Left lobe of liver (tissue), 2 donors: ENCODE measurements around the gene RIPOR2. TPM values are rescaled to one million over a fixed set of nuclear protein-coding genes. Genes with fewer than 3 reads are reported as not detected.
"Not testable (repeated sequence)": the region's sequence is repeated elsewhere in the genome, so short reads cannot be mapped to it uniquely, and the experiment has no call there.

Experiments used
- ATAC-seq: fragments of 200-7000 bp; cut with Tn5 transposase; one replicate; pipeline ENCODE4 v1.9.1; 2020; ENCODE audit warnings: mild to moderate bottlenecking, moderate library complexity
- DNase-seq: peaks from one replicate; pipeline ENCODE4 v3.0.0-alpha.2; 2020; ENCODE audit warnings: low spot score
- total RNA-seq: library from RNA; stranded (reverse); gene quantifications from one replicate; pipeline ENCODE4 v1.2.1, GENCODE V29; 2021
- donor health status: DM: no; HTN: no; CAD: no; lungs with moderate emphysema.
- donor health status: DM: no; HTN: yes; CAD: no.

RIPOR2 gene
- total RNA-seq, 1 donor from 2014 or later: 3.0 TPM

- ATAC-seq (no peak), DNase-seq (no peak)
Measured at GRCh38 chr6:24927985-24928745, 7.6 kb downstream of the RIPOR2 start.

- ATAC-seq (no peak), DNase-seq (no peak)
Measured at GRCh38 chr6:24927277-24927955, 8.3 kb downstream of the RIPOR2 start.

- DNase-seq: not testable (repeated sequence)
Measured at GRCh38 chr6:24926647-24927046, 9.1 kb downstream of the RIPOR2 start.

GRCh38 chr6:24926192-24926591 is 9.6 kb downstream of the RIPOR2 start:
- no peak for DNase-seq
- ATAC-seq: no peak

More at GRCh38 chr6:24926647-24927046, 9.1 kb downstream of the RIPOR2 start:
- not testable (repeated sequence) for ATAC-seq

GRCh38 chr6:24925661-24926060 is 10.1 kb downstream of the RIPOR2 start:
- no peak for DNase-seq
- no peak for ATAC-seq

- ATAC-seq: no peak
- DNase-seq: no peak
Measured at GRCh38 chr6:24924580-24925356, 11.0 kb downstream of the RIPOR2 start.

GRCh38 chr6:24923885-24924401 is 11.8 kb downstream of the RIPOR2 start:
- no peak for DNase-seq
- ATAC-seq: no peak

- ATAC-seq (no peak), DNase-seq (no peak)
Measured at GRCh38 chr6:24922814-24923213, 12.9 kb downstream of the RIPOR2 start.

- ATAC-seq (no peak), DNase-seq (no peak)
Measured at GRCh38 chr6:24922170-24922569, 13.6 kb downstream of the RIPOR2 start.

- DNase-seq (no peak), ATAC-seq (no peak)
Measured at GRCh38 chr6:24920136-24920535, 15.6 kb downstream of the RIPOR2 start.

- no peak for ATAC-seq
- DNase-seq: no peak
Measured at GRCh38 chr6:24919056-24919892, 16.5 kb downstream of the RIPOR2 start.

- DNase-seq (no peak), ATAC-seq (no peak)
Measured at GRCh38 chr6:24918641-24919055, 17.1 kb downstream of the RIPOR2 start.

GRCh38 chr6:24916496-24916895 is 19.3 kb downstream of the RIPOR2 start:
- DNase-seq (no peak), ATAC-seq (no peak)

GRCh38 chr6:24915641-24916040 is 20.1 kb downstream of the RIPOR2 start:
- DNase-seq (no peak), ATAC-seq (no peak)

- DNase-seq, ATAC-seq: not testable (repeated sequence)
Measured at GRCh38 chr6:24914082-24914481, 21.7 kb downstream of the RIPOR2 start.

- ATAC-seq (no peak), DNase-seq (no peak)
Measured at GRCh38 chr6:24911796-24912382, 23.9 kb downstream of the RIPOR2 start.

- DNase-seq (no peak), ATAC-seq (peak; percentile 74)
Measured at GRCh38 chr6:24910961-24911725, 24.6 kb downstream of the RIPOR2 start.

GRCh38 chr6:24910331-24910960 is 25.3 kb downstream of the RIPOR2 start:
- peak; percentile 28 for ATAC-seq
- DNase-seq: no peak
